Measurements from ENCODE around the gene GRM5.
"Not testable (repeated sequence)": the region's sequence is repeated elsewhere in the genome, so short reads cannot be mapped to it uniquely, and the experiment has no call there.

- not testable (repeated sequence) for TF ChIP-seq CTCF (IDR thresholded peaks at IDR 0.05; ENCODE audit: low read depth, low read length); EZH2phosphoT487 (IDR thresholded peaks at IDR 0.05; ENCODE audit: low read depth)
Measured at GRCh38 chr11:88882800-88883199, 183.0 kb downstream of the GRM5 start.
